ENCODE measurements around the gene SH2D4B. TPM values are rescaled to one million over a fixed set of nuclear protein-coding genes. Genes with fewer than 3 reads are reported as not detected.

The SH2D4B gene
- total RNA-seq (under 1 TPM; 0.11 to 0.13 TPM), polyA plus RNA-seq (not detected)

DNA sequence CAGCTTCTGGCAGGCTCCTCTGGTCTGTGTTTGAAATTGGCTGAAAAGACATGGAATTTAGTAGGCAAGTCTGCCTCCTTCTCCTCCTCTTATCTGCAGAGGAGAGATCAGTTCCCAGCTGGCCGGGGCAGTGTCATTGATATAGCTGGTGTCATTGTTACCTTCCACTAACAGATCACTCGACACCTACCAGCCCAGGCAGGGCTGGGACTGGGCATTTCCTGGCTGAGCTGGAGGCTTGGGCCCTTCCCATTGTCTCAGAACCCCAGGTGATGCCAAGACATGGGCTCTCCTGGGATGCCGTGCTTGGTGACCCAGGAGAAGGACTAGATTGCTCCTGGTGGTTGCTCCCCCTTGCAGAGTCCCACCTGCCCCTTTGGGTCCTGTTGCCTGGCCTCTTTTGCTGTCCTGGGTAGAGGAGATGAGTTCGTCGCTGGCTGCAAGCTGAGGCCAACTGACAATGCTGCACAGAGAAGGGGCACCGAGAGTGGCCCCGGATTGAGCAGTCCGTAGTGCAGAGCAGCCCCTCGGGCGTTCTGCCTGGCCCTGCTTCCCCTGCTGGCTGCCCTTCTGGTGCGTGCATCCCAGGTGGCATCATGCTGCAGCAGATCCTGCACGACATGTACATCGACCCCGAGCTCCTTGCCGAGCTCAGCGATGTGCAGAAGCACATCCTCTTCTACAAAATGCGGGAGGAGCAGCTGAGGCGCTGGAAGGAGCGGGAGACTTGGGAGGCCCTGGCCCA lies at the start of gene SH2D4B:
TSS of gene SH2D4B (plus strand) at position 167 of the 745 bp plus-strand sequence. CDS start at position 597, 430 bp downstream.
- CTCF ChIA-PET = interaction anchor here (1.4 kb wide), 1 partner anchor 81 kb away, joined by 3 read pairs; no protein-coding TSS in a partner anchor
- H3K9me3 Mint-ChIP-seq = no peaks in the 10 kb centered on the region
- H3K27me3 Mint-ChIP-seq = no peaks in the 10 kb centered on the region
- no peaks in the 10 kb centered on the region for H3K9me3 ChIP-seq (ENCODE audit: low read length)
- no peaks in the 10 kb centered on the region for H3K36me3 ChIP-seq (ENCODE audit: insufficient read depth, low read length)
- no peak within 1 kb of the TSS for H3K27ac ChIP-seq (ENCODE audit: low read depth, low read length)
- H3K27ac Mint-ChIP-seq = peak within 1 kb of the TSS in 7 of 8 donors; percentile 1 to 98 (median 84)
- H3K4me1 ChIP-seq (ENCODE audit: insufficient read depth, low read length) = peaks cover 7% of the 10 kb centered on the region
- no peak within 1 kb of the TSS for H3K4me3 ChIP-seq (ENCODE audit: low read length)
- H3K4me1 Mint-ChIP-seq = peaks cover 13 to 26% (median 21%) of the 10 kb centered on the region in 3 donors
- peak within 1 kb of the TSS; percentile 46 to 92 (median 88) for H3K4me3 Mint-ChIP-seq
- H3K27me3 ChIP-seq (ENCODE audit: insufficient read depth, low read length, poor library complexity, severe bottlenecking) = no peaks in the 10 kb centered on the region
- no peak for DNase-seq
- POLR2A ChIA-PET = no interaction called here
- peaks cover 0 to 7% (median 0%) of the 10 kb centered on the region in 3 donors for H3K36me3 Mint-ChIP-seq

DNA sequence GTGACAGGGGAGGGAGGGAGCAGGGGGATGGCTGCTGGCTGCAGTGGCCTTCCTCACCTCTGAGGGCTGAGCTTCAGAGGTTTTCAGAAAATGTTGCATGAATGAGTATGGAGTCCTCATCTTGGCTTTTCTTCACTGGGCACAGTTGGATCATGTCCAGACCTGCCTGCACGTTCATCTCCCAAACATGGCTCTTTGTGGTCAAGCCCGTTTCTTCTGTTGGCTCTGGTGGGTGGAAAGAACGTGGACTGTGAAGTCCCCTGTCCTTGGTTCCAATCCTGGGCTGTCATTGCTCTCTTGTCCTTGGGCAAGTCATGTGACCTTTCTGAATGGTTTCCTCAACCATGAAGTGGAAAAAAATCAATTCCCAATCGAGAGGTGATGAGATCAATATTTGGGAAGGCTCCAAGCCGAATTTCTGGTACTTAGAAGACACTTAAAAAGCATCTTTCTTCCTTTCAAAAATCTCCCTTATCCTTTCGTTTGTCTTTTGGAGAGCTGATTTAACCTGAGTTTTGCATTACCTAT lies 49.1 kb upstream of the SH2D4B start:
- Histone ChIP-seq H3K9me3 (ENCODE audit: low read length) (no peaks in the 10 kb centered on the region), H3K4me1 (ENCODE audit: insufficient read depth, low read length) (peaks cover 96% of the 10 kb centered on the region), H3K27me3 (ENCODE audit: insufficient read depth, low read length, poor library complexity, severe bottlenecking) (no peaks in the 10 kb centered on the region), H3K27ac (ENCODE audit: low read depth, low read length) (no peak overlapping the region), H3K4me3 (ENCODE audit: low read length) (peak overlapping the region; percentile 58), H3K36me3 (ENCODE audit: insufficient read depth, low read length) (peaks cover 22% of the 10 kb centered on the region)
- no peak for DNase-seq
- Mint-ChIP-seq H3K4me1 (peaks cover 96 to 100% (median 100%) of the 10 kb centered on the region in 3 donors), H3K9me3 (no peaks in the 10 kb centered on the region), H3K36me3 (peaks cover 13 to 40% (median 25%) of the 10 kb centered on the region in 3 donors), H3K27ac (peak overlapping the region; percentile 88 to 99 (median 96)), H3K4me3 (peak overlapping the region; percentile 81 to 89 (median 84)), H3K27me3 (peaks cover 0 to 5% of the 10 kb centered on the region in 2 donors)
- ChIA-PET CTCF (interaction anchor here (1.2 to 7.3 kb wide), 10 partner anchors 13 to 44 kb away, joined by 3 to 96 read pairs (median 7); no protein-coding TSS in a partner anchor), POLR2A (interaction anchor here (0.7 to 4.4 kb wide), 8 partner anchors 10 to 81 kb away, joined by 3 to 39 read pairs (median 5); no protein-coding TSS in a partner anchor)

DNA sequence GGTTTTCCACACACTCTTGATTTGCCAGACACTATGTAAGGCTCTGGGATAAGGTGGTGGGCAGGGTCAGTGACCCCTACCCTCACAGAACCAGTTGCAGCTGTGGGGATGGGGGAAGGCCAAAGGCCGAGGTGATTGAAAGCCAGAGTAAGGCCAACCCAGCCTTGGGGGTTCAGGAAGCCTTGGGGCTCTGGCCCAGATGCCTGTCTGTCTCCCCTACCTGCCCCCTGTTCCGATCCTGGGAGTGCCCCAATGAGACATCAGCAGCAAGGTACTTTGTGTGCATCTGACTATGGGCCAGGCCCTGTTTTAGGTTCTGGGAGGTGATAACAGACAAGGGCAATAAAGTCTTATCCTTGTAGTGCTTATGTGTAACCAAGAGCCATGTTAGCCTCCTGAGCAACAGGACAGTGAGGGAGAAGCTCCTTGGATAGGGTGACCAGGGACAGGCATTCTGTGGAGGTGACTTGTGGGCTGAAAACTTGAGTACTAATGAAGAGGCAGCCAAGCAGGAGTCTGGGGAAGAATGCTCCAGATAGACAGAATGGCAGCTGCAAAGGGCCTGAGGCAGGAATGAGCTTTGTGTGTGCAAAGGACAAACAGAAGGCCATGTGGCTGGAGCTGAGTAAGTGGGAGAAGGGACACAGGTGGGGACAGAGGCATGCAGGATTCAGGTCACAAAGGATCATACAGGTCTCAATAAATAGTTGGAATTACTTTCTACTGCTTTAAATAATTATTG lies 48.2 kb upstream of the SH2D4B start:
- Mint-ChIP-seq H3K27ac (peak overlapping the region; percentile 88 to 99 (median 94)), H3K27me3 (peaks cover 0 to 5% of the 10 kb centered on the region in 2 donors), H3K4me1 (peaks cover 98 to 100% (median 100%) of the 10 kb centered on the region in 3 donors), H3K4me3 (peak overlapping the region; percentile 34 to 89 (median 81)), H3K9me3 (no peaks in the 10 kb centered on the region), H3K36me3 (peaks cover 13 to 44% (median 24%) of the 10 kb centered on the region in 3 donors)
- H3K4me3 ChIP-seq (ENCODE audit: low read length) = no peak overlapping the region
- no peaks in the 10 kb centered on the region for H3K27me3 ChIP-seq (ENCODE audit: insufficient read depth, low read length, poor library complexity, severe bottlenecking)
- H3K9me3 ChIP-seq (ENCODE audit: low read length) = no peaks in the 10 kb centered on the region
- H3K36me3 ChIP-seq (ENCODE audit: insufficient read depth, low read length) = peaks cover 22% of the 10 kb centered on the region
- H3K4me1 ChIP-seq (ENCODE audit: insufficient read depth, low read length) = peaks cover 98% of the 10 kb centered on the region
- CTCF ChIA-PET = interaction anchor here (1.2 to 7.3 kb wide), 7 partner anchors 12 to 45 kb away, joined by 3 to 96 read pairs (median 13); no protein-coding TSS in a partner anchor
- H3K27ac ChIP-seq (ENCODE audit: low read depth, low read length) = no peak overlapping the region
- POLR2A ChIA-PET = interaction anchor here (0.8 to 4.4 kb wide), 4 partner anchors 17 to 45 kb away, joined by 3 to 28 read pairs (median 6); no protein-coding TSS in a partner anchor
- DNase-seq = no peak

- Histone ChIP-seq H3K27me3 (ENCODE audit: insufficient read depth, low read length, poor library complexity, severe bottlenecking) (no peaks in the 10 kb centered on the region), H3K4me3 (ENCODE audit: low read length) (no peak overlapping the region), H3K4me1 (ENCODE audit: insufficient read depth, low read length) (peaks cover 97% of the 10 kb centered on the region), H3K36me3 (ENCODE audit: insufficient read depth, low read length) (peaks cover 22% of the 10 kb centered on the region), H3K9me3 (ENCODE audit: low read length) (no peaks in the 10 kb centered on the region), H3K27ac (ENCODE audit: low read depth, low read length) (no peak overlapping the region)
- Mint-ChIP-seq H3K27me3 (peaks cover 0 to 3% of the 10 kb centered on the region in 2 donors), H3K36me3 (peaks cover 18 to 62% (median 29%) of the 10 kb centered on the region in 3 donors), H3K4me1 (peaks cover 98 to 100% (median 100%) of the 10 kb centered on the region in 3 donors), H3K27ac (peak overlapping the region; percentile 56 to 99 (median 92)), H3K9me3 (peaks cover 0 to 3% (median 0%) of the 10 kb centered on the region in 5 donors), H3K4me3 (peak overlapping the region in 6 of 7 donors; percentile 13 to 66 (median 37))
- ChIA-PET POLR2A (interaction anchor here (1.1 kb wide), 1 partner anchor 26 kb away, joined by 4 read pairs; no protein-coding TSS in a partner anchor), CTCF (interaction anchor here (0.7 to 3.0 kb wide), 7 partner anchors 9 to 47 kb away, joined by 3 to 25 read pairs (median 3); no protein-coding TSS in a partner anchor)
- DNase-seq = no peak
Observed at GRCh38 chr10:80491251-80492102, 46.2 kb upstream of the SH2D4B start.

- H3K27me3 ChIP-seq (ENCODE audit: insufficient read depth, low read length, poor library complexity, severe bottlenecking) = no peaks in the 10 kb centered on the region
- Mint-ChIP-seq H3K9me3 (peaks cover 0 to 9% (median 0%) of the 10 kb centered on the region in 5 donors), H3K27me3 (peaks cover 0 to 3% of the 10 kb centered on the region in 2 donors), H3K4me3 (peak overlapping the region; percentile 0 to 71 (median 60)), H3K27ac (peak overlapping the region; percentile 20 to 99 (median 84)), H3K36me3 (peaks cover 24 to 76% (median 37%) of the 10 kb centered on the region in 3 donors), H3K4me1 (peaks cover 98 to 100% (median 100%) of the 10 kb centered on the region in 3 donors)
- DNase-seq = no peak
- ChIA-PET POLR2A (interaction anchor here (0.5 to 1.7 kb wide), 9 partner anchors 8 to 39 kb away, joined by 3 to 5 read pairs (median 3); partner anchors contain the start of gene TSPAN14), CTCF (interaction anchor here (1.0 to 3.0 kb wide), 6 partner anchors 12 to 48 kb away, joined by 3 to 25 read pairs (median 4); no protein-coding TSS in a partner anchor)
- H3K9me3 ChIP-seq (ENCODE audit: low read length) = no peaks in the 10 kb centered on the region
- H3K4me3 ChIP-seq (ENCODE audit: low read length) = peak overlapping the region; percentile 2
- no peak overlapping the region for H3K27ac ChIP-seq (ENCODE audit: low read depth, low read length)
- H3K4me1 ChIP-seq (ENCODE audit: insufficient read depth, low read length) = peaks cover 97% of the 10 kb centered on the region
- H3K36me3 ChIP-seq (ENCODE audit: insufficient read depth, low read length) = peaks cover 22% of the 10 kb centered on the region
Observed at GRCh38 chr10:80492848-80493521, 44.7 kb upstream of the SH2D4B start.

- POLR2A ChIA-PET = interaction anchor here (0.5 to 1.7 kb wide), 9 partner anchors 8 to 43 kb away, joined by 3 to 5 read pairs (median 3); partner anchors contain the start of gene TSPAN14
- Histone ChIP-seq H3K4me3 (ENCODE audit: low read length) (peak overlapping the region; percentile 2), H3K9me3 (ENCODE audit: low read length) (no peaks in the 10 kb centered on the region), H3K36me3 (ENCODE audit: insufficient read depth, low read length) (peaks cover 22% of the 10 kb centered on the region), H3K27ac (ENCODE audit: low read depth, low read length) (no peak overlapping the region), H3K4me1 (ENCODE audit: insufficient read depth, low read length) (peaks cover 97% of the 10 kb centered on the region), H3K27me3 (ENCODE audit: insufficient read depth, low read length, poor library complexity, severe bottlenecking) (no peaks in the 10 kb centered on the region)
- H3K27me3 Mint-ChIP-seq = peaks cover 0 to 3% of the 10 kb centered on the region in 2 donors
- H3K4me3 Mint-ChIP-seq = peak overlapping the region; percentile 0 to 71 (median 60)
- DNase-seq = peak in 2 of 5 donors; percentile 37 to 67
- peaks cover 98 to 100% (median 100%) of the 10 kb centered on the region in 3 donors for H3K4me1 Mint-ChIP-seq
- peaks cover 24 to 77% (median 37%) of the 10 kb centered on the region in 3 donors for H3K36me3 Mint-ChIP-seq
- H3K27ac Mint-ChIP-seq = peak overlapping the region; percentile 5 to 99 (median 84)
- CTCF ChIA-PET = interaction anchor here (1.0 to 3.0 kb wide), 5 partner anchors 12 to 48 kb away, joined by 3 to 25 read pairs (median 3); no protein-coding TSS in a partner anchor
- peaks cover 0 to 9% (median 0%) of the 10 kb centered on the region in 5 donors for H3K9me3 Mint-ChIP-seq
Observed at GRCh38 chr10:80493522-80494051, 44.1 kb upstream of the SH2D4B start.

All from CD8-positive, alpha-beta memory T cell (primary cell).